ENCODE results near the gene DCDC2B.
"Not testable (repeated sequence)": the region's sequence is repeated elsewhere in the genome, so short reads cannot be mapped to it uniquely, and the experiment has no call there.

The DCDC2B gene
- 0 to 0.99 (median 0) reads per million in 17 experiments for total RNA-seq

GRCh38 chr1:32208891-32209328 lies at the start of gene DCDC2B:
DCDC2B (plus strand) TSS chr1:32209089; CDS start chr1:32209094, 5 bp downstream.
- DNase-seq, result no peak

DNA sequence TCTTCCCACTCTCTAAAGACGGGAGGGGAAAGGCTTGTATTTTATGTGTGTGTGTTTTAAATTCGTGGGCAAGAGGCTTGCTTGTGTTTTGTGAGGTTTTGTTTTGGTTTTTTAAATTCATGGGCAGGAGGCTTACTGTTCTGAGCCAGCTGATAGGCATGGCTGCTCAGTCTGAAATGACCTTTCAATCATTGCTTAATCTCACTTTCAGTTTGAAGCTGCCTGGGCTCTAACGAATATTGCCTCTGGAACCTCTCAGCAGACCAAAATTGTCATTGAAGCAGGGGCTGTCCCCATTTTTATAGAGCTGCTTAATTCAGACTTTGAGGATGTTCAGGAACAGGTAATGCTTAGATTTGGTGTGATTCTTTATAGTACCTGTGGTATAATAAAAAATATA lies 49.7 kb upstream of the DCDC2B start:
- DNase-seq, result no peak

DNA sequence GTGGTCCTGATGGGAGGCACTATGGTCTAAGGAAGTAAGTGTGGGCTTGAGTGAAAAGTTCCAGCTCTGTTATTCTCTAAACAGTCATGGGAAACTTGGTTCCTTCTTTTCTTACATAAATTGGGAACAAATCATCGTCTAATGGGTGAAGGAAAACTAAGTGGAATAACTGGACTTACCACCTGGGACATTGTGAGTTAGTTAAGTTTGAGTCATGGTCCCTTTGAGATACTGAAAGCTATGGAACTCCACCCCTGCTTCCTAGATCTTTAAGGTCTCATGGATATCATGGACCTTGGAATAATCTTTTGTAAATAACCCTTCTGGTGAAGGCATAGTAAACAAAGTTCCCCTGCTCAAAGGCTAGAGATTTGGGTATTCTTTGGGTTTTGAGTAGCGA lies 45.5 kb upstream of the DCDC2B start:
- no peak for DNase-seq

GRCh38 chr1:32165633-32166032 lies 43.3 kb upstream of the DCDC2B start:
- DNase-seq, result not testable (repeated sequence)

GRCh38 chr1:32170991-32171390 lies 37.9 kb upstream of the DCDC2B start:
- no peak for DNase-seq

GRCh38 chr1:32172621-32173245 lies 36.2 kb upstream of the DCDC2B start:
- no peak for DNase-seq

DNA sequence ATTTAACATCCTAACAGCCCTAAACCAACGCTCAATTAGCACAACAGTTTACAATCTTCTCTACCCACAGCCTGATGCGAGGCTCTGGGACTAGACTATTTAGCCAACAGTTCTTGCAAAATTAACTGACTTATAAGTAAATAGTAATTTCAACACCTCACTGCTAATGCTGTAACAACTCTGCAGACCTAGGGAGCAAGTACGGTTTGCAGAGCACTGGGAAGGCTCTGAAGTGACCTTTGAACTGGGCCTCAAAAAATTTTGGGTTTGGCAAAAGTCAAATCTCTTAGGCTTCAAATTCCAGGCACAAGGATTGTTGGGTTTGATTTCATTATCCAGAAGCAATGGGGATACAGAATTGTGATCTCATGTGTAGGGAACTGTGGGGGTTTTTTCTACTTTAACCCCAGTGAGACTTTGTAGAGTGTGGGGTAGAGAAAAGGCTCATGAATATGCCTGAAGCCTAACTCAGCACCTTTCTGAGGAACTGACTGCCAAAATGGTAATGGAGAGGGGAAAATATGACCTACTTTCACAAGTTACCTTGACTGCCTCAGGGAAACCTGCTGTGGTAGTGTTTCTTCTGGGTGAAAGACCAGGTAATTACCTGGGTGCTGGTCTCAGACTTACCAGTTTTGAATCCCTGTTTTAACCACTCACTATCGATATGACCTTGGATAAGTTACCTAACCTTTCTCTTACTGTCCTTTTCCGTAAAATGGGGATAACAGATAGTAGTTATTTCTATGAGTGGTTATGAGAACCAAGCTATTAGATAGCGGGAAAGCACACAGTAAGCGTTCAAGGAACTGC lies 30.3 kb upstream of the DCDC2B start:
- peak; percentile 19 to 63 (median 53) for DNase-seq

DNA sequence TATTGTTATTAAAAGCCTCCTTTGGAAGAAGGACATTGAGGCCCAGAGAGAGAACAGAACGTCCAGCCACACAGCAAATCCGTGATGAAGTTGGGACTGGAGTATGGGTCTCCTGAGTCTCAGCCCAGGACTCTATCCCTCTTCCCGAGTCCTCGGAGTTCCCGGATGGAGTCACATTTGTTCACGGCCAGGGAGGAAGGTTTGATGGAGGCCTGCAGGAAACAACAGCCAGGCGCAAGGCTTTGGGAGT lies 29.8 kb upstream of the DCDC2B start:
- DNase-seq, result no peak

DNA sequence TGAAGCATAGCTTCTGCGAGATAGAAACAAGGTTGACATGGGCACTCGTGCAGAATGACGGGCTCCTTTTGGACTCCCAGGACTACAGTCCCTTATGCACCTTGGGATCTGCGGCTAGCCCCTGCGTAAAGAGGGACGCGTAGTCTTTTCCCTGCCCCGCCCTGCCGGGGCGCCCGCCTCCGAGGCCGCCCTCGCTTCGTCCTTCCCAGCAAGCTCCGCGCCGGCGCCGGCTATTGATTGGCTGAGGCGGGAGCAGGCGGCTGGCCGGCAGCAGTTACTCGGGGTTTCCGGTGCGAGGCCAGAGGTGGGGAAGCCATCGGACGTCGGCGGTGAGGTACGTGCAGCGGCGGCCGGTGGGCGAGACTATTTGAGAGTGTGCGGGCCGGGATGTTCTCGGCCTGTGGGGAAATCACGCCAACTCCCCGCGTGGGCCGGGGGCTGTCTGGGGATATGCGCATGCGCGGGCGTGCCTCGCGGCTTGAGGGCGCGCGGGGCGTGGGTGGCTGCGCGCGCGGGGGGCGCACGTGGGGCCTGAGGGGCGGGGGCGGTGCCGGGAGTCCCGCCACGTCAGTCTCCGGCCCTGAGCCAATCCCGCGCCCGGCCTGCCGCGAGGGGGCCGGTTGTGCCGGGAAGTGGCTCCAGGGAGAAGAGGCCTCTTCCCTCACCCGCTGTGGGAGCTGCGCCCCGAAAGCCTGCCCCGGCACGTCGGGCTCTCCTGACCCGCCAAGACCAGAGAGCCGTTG lies 29.3 kb upstream of the DCDC2B start, which contains the start of gene TXLNA:
TXLNA (plus strand) TSS at position 233 of the 743 bp plus-strand sequence. CDS start 671 bp downstream, outside the sequence.
- DNase-seq, result peak; percentile 94 to 98 (median 96)

DNA sequence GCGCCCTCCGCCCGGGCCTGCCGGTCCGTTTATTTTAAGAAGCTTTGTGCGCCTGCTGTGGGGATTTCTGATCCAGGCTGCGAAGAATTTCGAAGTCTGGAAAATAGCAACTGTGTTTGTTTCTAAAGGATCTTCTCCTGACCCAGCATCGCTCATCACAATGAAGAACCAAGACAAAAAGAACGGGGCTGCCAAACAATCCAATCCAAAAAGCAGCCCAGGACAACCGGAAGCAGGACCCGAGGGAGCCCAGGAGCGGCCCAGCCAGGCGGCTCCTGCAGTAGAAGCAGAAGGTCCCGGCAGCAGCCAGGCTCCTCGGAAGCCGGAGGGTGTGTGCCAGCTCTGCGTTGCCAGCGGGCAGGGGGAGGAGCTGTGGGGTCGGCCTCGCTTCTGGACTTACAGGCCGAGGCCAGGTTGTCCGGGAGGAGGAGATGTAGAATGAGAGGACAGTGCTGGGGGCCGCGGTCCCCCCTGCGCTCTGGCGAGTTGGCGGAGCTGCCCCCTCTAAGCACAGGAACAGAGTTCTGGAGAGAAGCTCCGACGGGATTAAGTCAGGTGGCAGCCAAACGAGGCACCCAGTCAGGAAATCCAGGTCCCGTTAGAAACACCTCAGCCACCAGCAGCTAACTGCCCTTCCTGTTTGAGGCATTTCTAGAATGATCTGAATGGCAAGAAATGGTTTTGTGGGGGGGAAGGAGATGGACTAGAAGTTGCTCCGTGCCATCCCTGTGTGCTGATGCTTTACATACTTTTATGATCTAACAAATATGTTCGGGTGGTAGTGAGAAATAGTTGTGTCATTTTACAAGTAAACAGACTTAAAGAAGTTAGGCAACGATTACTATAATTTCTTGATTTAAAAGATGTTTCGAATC lies 28.5 kb upstream of the DCDC2B start:
- peak; percentile 48 to 75 (median 62) for DNase-seq

DNA sequence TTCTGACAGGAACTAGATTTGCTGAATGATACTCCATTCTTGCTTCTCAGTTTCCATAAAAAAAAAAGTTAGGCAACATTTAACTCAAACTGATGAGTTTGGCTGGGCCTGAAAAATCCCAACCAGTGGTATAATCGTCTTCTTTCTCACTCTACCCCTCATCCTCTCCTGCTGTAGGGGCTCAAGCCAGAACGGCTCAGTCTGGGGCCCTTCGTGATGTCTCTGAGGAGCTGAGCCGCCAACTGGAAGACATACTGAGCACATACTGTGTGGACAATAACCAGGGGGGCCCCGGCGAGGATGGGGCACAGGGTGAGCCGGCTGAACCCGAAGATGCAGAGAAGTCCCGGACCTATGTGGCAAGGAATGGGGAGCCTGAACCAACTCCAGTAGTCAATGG lies 27.8 kb upstream of the DCDC2B start:
- DNase-seq, result no peak

DNA sequence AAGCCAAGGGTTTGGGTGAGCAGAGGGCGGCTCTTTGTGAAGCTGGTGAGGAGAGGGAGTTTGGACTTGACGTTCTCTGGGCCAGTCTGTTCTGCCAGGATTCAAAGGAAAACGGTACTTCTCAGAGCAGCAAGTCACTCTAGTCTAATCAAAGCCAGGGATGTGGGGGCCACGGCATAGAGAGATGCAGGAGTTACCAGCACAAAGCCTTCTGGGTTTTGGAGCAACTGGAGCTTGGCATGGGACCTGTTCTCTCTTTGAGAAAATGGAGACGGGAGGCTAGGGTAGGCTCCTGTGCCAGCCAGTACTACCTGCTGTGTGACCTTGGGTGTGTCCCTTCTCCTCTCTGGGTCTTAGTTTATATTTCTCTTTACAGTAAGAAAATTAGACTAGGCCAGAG lies 27.3 kb upstream of the DCDC2B start:
- DNase-seq, result no peak

- no peak for DNase-seq
These were observed 26.8 kb upstream of the DCDC2B start for GRCh38 chr1:32182060-32182459.

- peak; percentile 38 to 57 (median 52) for DNase-seq
These were observed 24.2 kb upstream of the DCDC2B start for GRCh38 chr1:32184650-32185049.

- DNase-seq, result no peak
These were observed 22.8 kb upstream of the DCDC2B start for GRCh38 chr1:32186077-32186476.

DNA sequence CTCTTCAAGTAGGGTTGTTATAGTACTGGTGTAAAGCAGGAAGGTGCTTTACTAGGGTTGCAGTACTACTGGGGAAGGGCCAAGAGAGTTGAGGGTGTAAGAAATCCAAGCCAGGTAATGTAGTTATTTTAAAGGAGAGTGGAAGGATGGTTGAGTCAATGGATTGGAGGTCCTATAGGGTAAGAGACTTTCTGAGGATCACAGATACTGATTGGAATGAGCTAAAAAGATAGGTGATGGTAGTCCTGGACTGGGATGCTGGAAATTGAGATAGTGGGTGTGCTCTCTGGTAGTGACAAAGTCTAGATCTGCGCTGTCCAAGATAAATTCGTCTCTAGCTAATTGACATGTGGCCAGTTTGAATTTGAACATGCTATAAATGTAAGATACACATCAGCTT lies 22.4 kb upstream of the DCDC2B start:
- DNase-seq, result no peak

- DNase-seq, result no peak
These were observed 21.0 kb upstream of the DCDC2B start for GRCh38 chr1:32187850-32188249.

- no peak for DNase-seq
These were observed 16.5 kb upstream of the DCDC2B start for GRCh38 chr1:32192220-32192948.

DNA sequence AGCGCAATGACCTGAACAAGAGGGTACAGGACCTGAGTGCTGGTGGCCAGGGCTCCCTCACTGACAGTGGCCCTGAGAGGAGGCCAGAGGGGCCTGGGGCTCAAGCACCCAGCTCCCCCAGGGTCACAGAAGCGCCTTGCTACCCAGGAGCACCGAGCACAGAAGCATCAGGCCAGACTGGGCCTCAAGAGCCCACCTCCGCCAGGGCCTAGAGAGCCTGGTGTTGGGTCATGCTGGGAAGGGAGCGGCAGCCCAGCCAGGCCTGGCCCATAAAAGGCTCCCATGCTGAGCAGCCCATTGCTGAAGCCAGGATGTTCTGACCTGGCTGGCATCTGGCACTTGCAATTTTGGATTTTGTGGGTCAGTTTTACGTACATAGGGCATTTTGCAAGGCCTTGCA lies 13.9 kb upstream of the DCDC2B start:
- DNase-seq, result no peak

GRCh38 chr1:32195531-32195930 lies 13.4 kb upstream of the DCDC2B start:
- no peak for DNase-seq

- DNase-seq, result no peak
These were observed 12.7 kb upstream of the DCDC2B start for GRCh38 chr1:32195972-32196823.

Data from suppressor macrophage (primary cell).